Retina (tissue), 1 donor: ENCODE results near the gene CCR6.

ENCODE experiments used
- DNase-seq: peaks from one replicate; pipeline ENCODE4 v3.0.0-alpha.2; 2016

CCR6 gene

GRCh38 chr6:167099707-167100106 lies 23.2 kb upstream of the CCR6 start:
- no peak for DNase-seq

- DNase-seq: no peak
Measured at GRCh38 chr6:167100241-167100674, 22.6 kb upstream of the CCR6 start.

DNA sequence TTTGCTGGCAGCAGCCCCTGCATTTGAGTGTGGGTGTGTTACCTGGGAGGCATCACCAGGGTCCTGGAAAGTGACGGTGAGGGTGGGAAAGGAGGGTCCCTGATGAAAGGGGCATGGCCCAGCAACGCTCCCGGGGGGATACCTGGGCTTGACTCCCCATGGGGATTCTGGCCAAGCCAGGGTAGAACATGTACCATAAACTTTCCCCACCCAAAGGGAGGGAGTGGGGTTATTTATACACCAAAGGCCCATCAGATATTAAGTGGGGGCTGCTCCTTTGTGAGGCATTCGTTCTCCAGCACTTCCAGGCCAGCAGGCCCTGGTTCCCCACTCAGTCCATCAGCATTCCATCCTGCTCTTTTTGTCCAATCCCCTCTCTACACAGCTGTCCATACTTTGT lies 20.6 kb upstream of the CCR6 start:
- DNase-seq: no peak

GRCh38 chr6:167103041-167103891 lies 19.6 kb upstream of the CCR6 start:
- DNase-seq: no peak

GRCh38 chr6:167104388-167104787 lies 18.5 kb upstream of the CCR6 start:
- no peak for DNase-seq

GRCh38 chr6:167105060-167105459 lies 17.8 kb upstream of the CCR6 start:
- DNase-seq: no peak

DNA sequence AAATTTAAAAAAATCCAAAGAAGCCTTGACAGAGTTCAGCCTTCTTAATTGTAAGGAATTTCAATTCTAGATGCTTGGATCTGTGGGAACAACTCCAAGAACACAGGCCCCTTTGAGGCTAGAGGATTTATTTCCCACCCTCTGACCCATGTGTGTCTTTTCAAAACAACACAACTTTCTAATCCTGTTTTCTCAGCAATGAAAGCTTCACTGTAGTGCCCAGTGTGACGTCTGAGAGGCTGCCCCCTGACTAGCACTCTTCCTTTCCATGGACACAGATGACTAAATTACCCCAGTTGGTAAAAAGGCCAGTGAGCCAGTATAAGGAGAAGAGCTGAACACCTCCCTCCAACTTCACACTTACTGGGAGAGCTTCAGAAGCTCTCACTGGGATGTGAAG lies 16.5 kb upstream of the CCR6 start:
- no peak for DNase-seq

DNA sequence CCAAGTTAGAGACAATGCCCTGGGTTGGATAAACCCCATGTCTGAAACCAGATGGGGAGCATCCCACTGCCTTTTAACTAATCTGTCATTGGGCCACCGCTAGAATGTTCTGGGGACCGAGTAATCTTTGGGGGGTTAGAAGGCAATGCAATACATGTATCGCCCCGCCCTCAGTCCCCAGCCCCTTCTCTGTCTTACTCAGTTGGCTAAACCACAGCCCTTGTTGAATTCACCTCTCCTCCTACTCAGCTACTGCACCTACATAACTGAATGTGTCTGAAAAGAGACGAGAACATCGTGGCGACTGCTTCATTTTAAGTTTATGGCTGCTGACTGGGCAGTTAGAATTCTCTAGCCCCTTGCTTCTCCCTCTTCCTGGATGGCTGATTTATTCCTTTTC lies 15.1 kb upstream of the CCR6 start:
- no peak for DNase-seq

GRCh38 chr6:167108278-167108677 lies 14.6 kb upstream of the CCR6 start:
- DNase-seq: no peak

- DNase-seq: no peak
Measured at GRCh38 chr6:167109651-167110050, 13.2 kb upstream of the CCR6 start.

GRCh38 chr6:167111597-167111996 lies 11.3 kb upstream of the CCR6 start:
- no peak for DNase-seq

DNA sequence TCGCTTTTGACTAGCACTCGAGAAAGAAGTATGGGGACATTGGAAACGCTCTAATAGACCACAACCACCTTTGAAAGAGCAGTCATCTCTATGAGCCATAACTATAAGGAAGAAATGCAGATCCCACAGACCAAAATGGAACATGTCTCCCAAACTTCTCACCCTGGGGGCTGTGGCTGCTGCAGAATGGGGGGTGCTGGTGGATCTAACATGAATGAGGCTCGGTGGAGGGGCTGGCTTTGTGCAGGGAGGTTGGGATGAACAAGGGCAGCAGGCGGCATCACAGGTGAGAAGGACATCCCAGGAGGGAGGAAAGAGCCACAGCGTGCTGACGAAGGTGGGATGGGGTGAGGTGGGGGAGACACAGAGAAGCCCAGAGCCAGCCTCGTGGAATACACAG lies 10.5 kb upstream of the CCR6 start:
- no peak for DNase-seq

GRCh38 chr6:167113047-167113754 lies 9.7 kb upstream of the CCR6 start:
- peak; percentile 18 for DNase-seq

GRCh38 chr6:167113935-167114910 lies 8.7 kb upstream of the CCR6 start:
- peak; percentile 77 for DNase-seq

DNA sequence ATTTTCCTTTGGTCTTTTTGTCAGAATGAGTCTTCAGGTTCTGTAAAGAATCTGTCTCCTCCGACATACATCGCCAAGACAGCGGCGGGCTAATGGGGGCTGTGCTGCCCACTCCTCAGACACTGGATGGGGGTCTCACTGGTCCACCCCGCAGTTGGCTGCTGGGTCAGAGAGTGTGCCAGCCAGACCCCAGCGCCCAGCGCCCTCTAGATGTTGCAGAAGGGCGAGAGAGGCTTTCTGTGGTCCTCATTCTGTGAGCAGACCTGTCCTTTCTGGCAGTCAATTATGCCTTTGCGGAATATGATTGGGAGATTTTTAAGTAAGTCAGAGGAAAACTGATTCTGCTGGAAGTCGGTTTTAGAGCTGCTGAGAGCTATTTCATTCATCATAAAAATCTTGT lies 7.8 kb upstream of the CCR6 start:
- DNase-seq: peak; percentile 49

DNA sequence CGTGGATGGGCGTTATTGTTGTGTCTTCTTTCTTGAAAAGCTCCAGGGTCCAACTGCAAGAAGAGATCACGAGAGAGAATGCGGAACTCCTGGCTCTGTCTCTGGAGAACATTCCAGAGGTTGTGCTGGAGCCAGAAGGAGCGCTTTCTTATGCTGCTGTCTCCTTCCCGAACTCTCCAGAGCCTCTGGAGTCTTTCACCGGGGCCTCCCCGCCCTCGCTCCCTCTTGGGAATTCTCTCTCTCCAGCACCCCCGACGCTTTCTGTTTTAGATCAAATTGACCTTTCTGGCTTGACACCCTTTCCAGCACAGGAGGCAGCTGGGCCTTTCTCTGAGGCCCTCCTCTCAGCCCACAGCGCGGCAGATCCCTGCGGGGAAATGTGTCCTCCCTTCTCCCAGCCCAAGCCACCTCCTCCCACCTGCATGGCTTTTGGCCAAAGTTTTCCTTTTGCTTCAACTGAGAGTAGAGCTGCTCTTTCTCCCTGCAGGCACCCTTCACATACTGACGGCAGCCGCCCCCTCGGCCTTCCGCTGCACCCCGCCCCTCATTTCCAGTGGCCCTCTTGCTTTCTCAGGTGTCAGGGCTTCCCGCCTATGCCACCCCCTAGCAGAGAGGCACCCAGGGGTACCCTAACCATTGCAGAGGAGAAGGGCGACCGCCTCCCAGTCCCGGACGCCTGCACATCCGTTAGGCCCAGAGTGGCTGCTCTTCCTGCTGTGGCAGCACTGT lies 6.6 kb upstream of the CCR6 start:
- DNase-seq: peak; percentile 50

GRCh38 chr6:167116838-167117228 lies 6.1 kb upstream of the CCR6 start:
- no peak for DNase-seq

DNA sequence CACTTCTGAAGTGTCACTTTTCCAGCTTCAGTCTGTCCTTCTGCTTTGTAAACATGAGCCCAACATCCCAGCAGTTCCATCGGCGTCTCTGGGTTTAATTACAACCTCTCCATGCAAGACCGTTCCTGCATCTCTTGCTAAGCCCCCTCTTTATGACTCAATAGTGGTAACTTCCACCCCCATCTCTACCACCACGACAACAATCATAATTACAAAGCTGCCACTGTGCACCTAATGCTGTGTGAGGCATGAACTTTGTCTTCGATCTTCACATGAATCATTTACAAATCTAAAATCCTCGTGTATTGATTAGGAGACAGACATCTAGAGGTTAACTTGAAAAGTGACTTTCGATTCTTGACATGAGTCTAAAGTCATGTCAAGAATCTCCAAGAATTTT lies 4.9 kb upstream of the CCR6 start:
- no peak for DNase-seq

GRCh38 chr6:167118839-167119238 lies 4.1 kb upstream of the CCR6 start:
- DNase-seq: no peak

- DNase-seq: no peak
Measured at GRCh38 chr6:167119670-167120582, 3.0 kb upstream of the CCR6 start.

DNA sequence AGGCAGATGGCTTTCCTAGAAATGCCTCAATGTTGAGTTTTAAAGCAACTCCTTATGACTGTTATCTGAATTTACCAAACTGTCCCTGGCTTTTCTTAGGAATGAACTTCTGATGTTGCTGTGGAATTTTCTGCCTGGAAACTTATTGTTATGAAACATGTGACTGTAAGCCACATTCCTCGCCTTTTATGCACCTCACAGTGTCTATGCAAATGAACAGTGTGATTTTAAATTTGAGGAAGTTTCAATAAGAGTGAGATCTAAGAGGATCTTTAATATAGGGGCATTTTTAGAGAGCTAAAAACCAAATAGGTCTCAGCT lies 2.4 kb upstream of the CCR6 start:
- DNase-seq: no peak
